Endothelial cell of umbilical vein (primary cell): ENCODE measurements around the gene FOXC1.

ENCODE experiments used
- GATA2 ChIP-seq: IDR thresholded peaks from 2 replicates; pipeline ENCODE4 v1.7.0; 2011; ENCODE audit warnings: low read depth, mild to moderate bottlenecking, moderate library complexity, mixed read lengths, low read length; ENCODE audit not compliant: insufficient read length, insufficient read depth
- POLR2AphosphoS5 ChIP-seq: IDR thresholded peaks from 2 replicates; pipeline ENCODE4 v1.6.1; 2012; ENCODE audit warnings: low read depth, mild to moderate bottlenecking, control low read depth, low read length, moderate library complexity; ENCODE audit not compliant: insufficient read depth

DNA sequence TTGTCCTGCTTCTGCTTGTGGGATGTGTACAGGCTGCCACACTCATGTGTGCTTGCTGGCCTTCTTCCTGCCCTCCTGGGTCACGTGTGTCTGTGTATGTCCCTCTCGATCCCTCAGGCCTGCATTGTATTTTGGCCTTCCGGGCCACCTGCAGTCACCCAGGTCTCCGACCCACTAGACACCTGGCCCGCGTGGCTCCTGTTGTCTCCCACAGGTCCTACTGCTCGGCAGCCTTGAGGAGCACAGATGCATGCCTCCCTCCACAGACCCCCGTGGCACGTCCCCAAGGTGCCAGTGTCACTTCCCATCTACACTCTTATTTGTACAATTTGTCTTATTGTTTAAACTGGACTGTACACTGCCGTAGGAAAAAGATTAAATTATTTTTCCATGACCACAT, 43.1 kb downstream of the FOXC1 start:
- TF ChIP-seq POLR2AphosphoS5 (no peak), GATA2 (no peak)
